HG02571 (cell line): Measurements from ENCODE around the gene BOD1L1.
A peak's percentile ranks its signal among the peaks of the same experiment; 100 is the strongest.
"Not testable (repeated sequence)": the region's sequence is repeated elsewhere in the genome, so short reads cannot be mapped to it uniquely, and the experiment has no call there.

Experiments used
- ATAC-seq: cut with Tn5 transposase; IDR thresholded peaks from one replicate; pipeline ENCODE4 v1.9.1; 2021; ENCODE audit warnings: mild to moderate bottlenecking, moderate library complexity; ENCODE audit not compliant: unreplicated experiment

The BOD1L1 gene

GRCh38 chr4:13560111-13560510 lies 67.4 kb downstream of the BOD1L1 start:
- ATAC-seq = not testable (repeated sequence)

- no peak for ATAC-seq
These were observed 68.1 kb downstream of the BOD1L1 start for GRCh38 chr4:13559413-13559812.

- ATAC-seq = no peak
These were observed 68.6 kb downstream of the BOD1L1 start for GRCh38 chr4:13558881-13559280.

- no peak for ATAC-seq
These were observed 72.2 kb downstream of the BOD1L1 start for GRCh38 chr4:13555325-13555724.

GRCh38 chr4:13553081-13553480 lies 74.4 kb downstream of the BOD1L1 start:
- no peak for ATAC-seq

GRCh38 chr4:13548984-13549546 lies 78.5 kb downstream of the BOD1L1 start:
- ATAC-seq = peak; percentile 71

GRCh38 chr4:13548059-13548983 lies 79.2 kb downstream of the BOD1L1 start:
- no peak for ATAC-seq

- no peak for ATAC-seq
These were observed 80.0 kb downstream of the BOD1L1 start for GRCh38 chr4:13547485-13548041.

GRCh38 chr4:13546941-13547484 lies 80.5 kb downstream of the BOD1L1 start:
- ATAC-seq = no peak

GRCh38 chr4:13546142-13546940 lies 81.2 kb downstream of the BOD1L1 start:
- ATAC-seq = no peak

GRCh38 chr4:13545394-13545808 lies 82.1 kb downstream of the BOD1L1 start:
- ATAC-seq = no peak

- peak; percentile 47 for ATAC-seq
These were observed 82.7 kb downstream of the BOD1L1 start for GRCh38 chr4:13544606-13545393.

GRCh38 chr4:13543839-13544605 lies 83.5 kb downstream of the BOD1L1 start, which contains the start of gene NKX3-2:
TSS of gene NKX3-2 (minus strand) at chr4:13544508. CDS start at chr4:13544414, 94 bp downstream.
- ATAC-seq = no peak

- no peak for ATAC-seq
These were observed 84.3 kb downstream of the BOD1L1 start for GRCh38 chr4:13543032-13543838.

- ATAC-seq = no peak
These were observed 84.9 kb downstream of the BOD1L1 start for GRCh38 chr4:13542577-13543031.

GRCh38 chr4:13541720-13542576 lies 85.6 kb downstream of the BOD1L1 start:
- no peak for ATAC-seq

GRCh38 chr4:13541176-13541604 lies 86.3 kb downstream of the BOD1L1 start:
- no peak for ATAC-seq
